PC-9 (cell line): ENCODE results near the gene OR9Q1. TPM values are rescaled to one million over a fixed set of nuclear protein-coding genes. Genes with fewer than 3 reads are reported as not detected.

Experiments
- BruUV-seq: library from RNA; stranded (reverse); fragments of 400-500 nt; replicated peaks from 2 replicates; lab custom pipeline; 2021; lab: Mats Ljungman, UMichigan
- CTCF ChIA-PET: fragments of 300-600 bp; sonication (Branson Sonifier 250); formaldehyde crosslinking; loops from one replicate; lab custom pipeline; 2022; ENCODE audit warnings: antibody characterized with exemption; lab: Charles Lee
- POLR2A ChIA-PET: fragments of 300-600 bp; sonication (Branson Sonifier 250); formaldehyde crosslinking; loops from one replicate; lab custom pipeline; 2022; ENCODE audit warnings: antibody characterized with exemption; ENCODE audit not compliant: unreplicated experiment; lab: Charles Lee
- DNase-seq, 2 experiments: peaks; one replicate each; pipeline versions ENCODE4 v3.0.0 to v3.0.0-alpha.2; 2015 to 2022; ENCODE audit warnings: mixed read lengths in 1 of 2
- H2AFZ ChIP-seq: fragments of 200-600 bp; sonication (generic); 2 replicates; pipeline ENCODE4 v1.8.1; 2017; ENCODE audit warnings: antibody characterized with exemption
- H3F3A ChIP-seq: fragments of 200-600 bp; sonication (generic); 2 replicates; pipeline ENCODE4 v1.8.1; 2017; ENCODE audit warnings: antibody characterized with exemption, mild to moderate bottlenecking, low read depth; ENCODE audit not compliant: insufficient read depth
- H3K27ac ChIP-seq: fragments of 200-600 bp; sonication (generic); 2 replicates; pipeline ENCODE4 v1.6.1; 2016; ENCODE audit warnings: mixed run types
- H3K27me3 ChIP-seq: fragments of 200-600 bp; sonication (generic); 2 replicates; pipeline ENCODE4 v1.6.1; 2016; ENCODE audit warnings: low read depth, mixed run types; ENCODE audit not compliant: insufficient read depth
- H3K36me3 ChIP-seq: fragments of 200-600 bp; sonication (generic); 2 replicates; pipeline ENCODE4 v1.6.1; 2016; ENCODE audit warnings: low read depth, mixed run types
- H3K4me1 ChIP-seq: fragments of 200-600 bp; sonication (generic); replicated peaks from 2 replicates; pipeline ENCODE4 v1.6.1; 2016; ENCODE audit warnings: mixed run types; ENCODE audit not compliant: insufficient read depth
- H3K4me2 ChIP-seq: fragments of 200-600 bp; sonication (generic); 2 replicates; pipeline ENCODE4 v1.6.1; 2017; ENCODE audit warnings: mixed run types
- H3K4me3 ChIP-seq: fragments of 200-600 bp; sonication (generic); 2 replicates; pipeline ENCODE4 v1.6.1; 2016; ENCODE audit warnings: mixed run types
- H3K79me2 ChIP-seq: fragments of 200-600 bp; sonication (generic); 2 replicates; pipeline ENCODE4 v1.6.1; 2017; ENCODE audit warnings: low read depth, mixed run types
- H3K9me2 ChIP-seq: fragments of 200-600 bp; sonication (generic); 2 replicates; pipeline ENCODE4 v1.8.1; 2017; ENCODE audit warnings: mild to moderate bottlenecking; ENCODE audit not compliant: insufficient read depth
- H3K9me3 ChIP-seq: fragments of 200-600 bp; sonication (generic); 2 replicates; pipeline ENCODE4 v1.8.1; 2016; ENCODE audit warnings: low read depth; ENCODE audit not compliant: insufficient read depth
- H4K20me1 ChIP-seq: fragments of 200-600 bp; sonication (generic); 2 replicates; pipeline ENCODE4 v1.8.1; 2017; ENCODE audit not compliant: insufficient read depth
- EZH2 ChIP-seq: fragments of 200-600 bp; sonication (generic); IDR thresholded peaks from 2 replicates; pipeline ENCODE4 v1.8.0; 2017; ENCODE audit warnings: antibody characterized with exemption, low read depth
- intact Hi-C: fragments of 100-400 bp; cut with micrococcal nuclease; formaldehyde crosslinking; loops from one replicate; pipeline ENCODE4 v1.10.0; 2022; ENCODE audit not compliant: unreplicated experiment
- total RNA-seq: library from RNA; stranded (reverse); gene quantifications from 2 replicates; pipeline ENCODE4 v1.2.3, GENCODE V29; 2021
- TF ChIP-seq, protein P1 (sequence below): fragments of 200-600 bp; sonication (generic); conservative IDR thresholded peaks from 2 replicates; pipeline ENCODE4 v1.6.1; 2017; ENCODE audit warnings: mixed run types, antibody characterized with exemption, mild to moderate bottlenecking, moderate library complexity

Gene OR9Q1
- total RNA-seq, 1 experiment from 2014 or later, result not detected

DNA sequence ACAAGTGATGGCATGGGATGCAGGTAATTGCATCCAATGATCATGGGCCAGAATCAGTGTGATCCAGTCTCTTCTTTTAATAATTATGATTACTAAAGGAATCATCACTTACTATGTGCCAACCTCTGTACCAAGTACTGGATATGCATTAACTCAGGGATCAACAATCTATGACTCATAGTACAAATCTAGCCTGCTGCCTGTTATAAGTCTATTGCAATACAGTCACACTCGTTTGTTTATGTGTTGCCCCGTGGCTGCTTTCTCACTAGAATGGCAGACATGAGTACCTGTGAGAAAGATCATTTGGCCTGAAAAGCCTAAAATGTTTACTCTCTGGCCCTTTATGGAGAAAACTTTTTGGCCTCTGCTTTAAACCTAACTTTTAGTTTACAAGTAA lies 52.1 kb downstream of the OR9Q1 start:
- Histone ChIP-seq H3F3A (no peaks in the 10 kb centered on the region), H4K20me1 (no peaks in the 10 kb centered on the region), H3K4me1 (no peaks in the 10 kb centered on the region), H3K36me3 (no peaks in the 10 kb centered on the region), H3K4me2 (no peak overlapping the region), H3K27ac (no peak overlapping the region), H3K79me2 (no peaks in the 10 kb centered on the region), H3K4me3 (no peak overlapping the region), H2AFZ (no peak overlapping the region), H3K27me3 (peaks cover 6% of the 10 kb centered on the region; the same call in 1 of the 2 replicates), H3K9me2 (no peaks in the 10 kb centered on the region), H3K9me3 (no peaks in the 10 kb centered on the region)
- no peak for DNase-seq
- intact Hi-C loops, result no loop called here
- CTCF ChIA-PET, result no interaction called here
- no peak for TF ChIP-seq EZH2
- TF ChIP-seq, protein P1, sequence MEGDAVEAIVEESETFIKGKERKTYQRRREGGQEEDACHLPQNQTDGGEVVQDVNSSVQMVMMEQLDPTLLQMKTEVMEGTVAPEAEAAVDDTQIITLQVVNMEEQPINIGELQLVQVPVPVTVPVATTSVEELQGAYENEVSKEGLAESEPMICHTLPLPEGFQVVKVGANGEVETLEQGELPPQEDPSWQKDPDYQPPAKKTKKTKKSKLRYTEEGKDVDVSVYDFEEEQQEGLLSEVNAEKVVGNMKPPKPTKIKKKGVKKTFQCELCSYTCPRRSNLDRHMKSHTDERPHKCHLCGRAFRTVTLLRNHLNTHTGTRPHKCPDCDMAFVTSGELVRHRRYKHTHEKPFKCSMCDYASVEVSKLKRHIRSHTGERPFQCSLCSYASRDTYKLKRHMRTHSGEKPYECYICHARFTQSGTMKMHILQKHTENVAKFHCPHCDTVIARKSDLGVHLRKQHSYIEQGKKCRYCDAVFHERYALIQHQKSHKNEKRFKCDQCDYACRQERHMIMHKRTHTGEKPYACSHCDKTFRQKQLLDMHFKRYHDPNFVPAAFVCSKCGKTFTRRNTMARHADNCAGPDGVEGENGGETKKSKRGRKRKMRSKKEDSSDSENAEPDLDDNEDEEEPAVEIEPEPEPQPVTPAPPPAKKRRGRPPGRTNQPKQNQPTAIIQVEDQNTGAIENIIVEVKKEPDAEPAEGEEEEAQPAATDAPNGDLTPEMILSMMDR, result no peak
- POLR2A ChIA-PET, result no interaction called here
- BruUV-seq, result no TSS peak

DNA sequence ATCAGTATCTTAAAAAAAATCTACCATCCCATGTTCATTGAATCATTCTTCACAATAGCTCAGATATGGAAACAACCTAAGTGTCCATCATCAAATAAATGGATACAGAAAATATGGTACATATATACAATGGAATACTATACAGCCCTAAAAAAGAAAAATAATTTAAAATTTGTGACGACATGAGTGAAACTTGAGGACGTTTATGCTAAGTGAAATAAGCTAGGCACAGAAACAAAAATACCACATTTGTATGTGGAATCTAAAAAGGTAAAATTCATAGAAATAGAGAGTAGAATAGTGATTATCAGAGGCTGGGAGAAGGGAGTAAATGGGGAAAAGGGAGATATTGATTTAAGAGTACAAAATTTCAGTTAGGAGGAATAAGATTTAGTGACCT lies 62.8 kb downstream of the OR9Q1 start:
- ChIA-PET CTCF (no interaction called here), POLR2A (no interaction called here)
- H3K9me3 ChIP-seq, result no peaks in the 10 kb centered on the region
- H3K4me1 ChIP-seq, result no peaks in the 10 kb centered on the region
- no peak overlapping the region for H3K4me2 ChIP-seq
- no peaks in the 10 kb centered on the region for H3K27me3 ChIP-seq
- H3K36me3 ChIP-seq, result no peaks in the 10 kb centered on the region
- no peak overlapping the region for H3K27ac ChIP-seq
- H3F3A ChIP-seq, result no peaks in the 10 kb centered on the region
- no peak overlapping the region for H3K4me3 ChIP-seq
- no peaks in the 10 kb centered on the region for H4K20me1 ChIP-seq
- no TSS peak for BruUV-seq
- no peak for DNase-seq
- intact Hi-C loops, result no loop called here
- no peaks in the 10 kb centered on the region for H3K9me2 ChIP-seq
- TF ChIP-seq, protein P1, result no peak
- no peak for TF ChIP-seq EZH2
- no peaks in the 10 kb centered on the region for H3K79me2 ChIP-seq
- no peak overlapping the region for H2AFZ ChIP-seq

DNA sequence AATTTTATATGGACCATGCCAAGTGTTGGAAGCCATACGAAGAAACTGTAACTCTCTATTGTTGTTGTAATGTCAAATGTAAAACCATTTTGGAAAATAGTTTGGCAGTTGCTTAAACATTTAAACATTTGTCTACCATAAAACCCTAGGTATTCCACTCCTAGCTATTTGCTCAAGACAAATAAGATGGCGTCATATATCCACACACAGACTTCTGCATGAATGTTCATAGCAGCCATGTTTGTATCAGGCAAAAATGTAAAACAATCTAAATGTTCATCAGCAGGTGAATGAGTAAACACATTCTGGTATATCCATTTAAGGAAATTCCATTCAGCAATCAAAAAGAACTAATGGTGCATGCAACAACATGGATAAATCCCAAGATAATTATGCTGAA lies 73.8 kb downstream of the OR9Q1 start:
- CTCF ChIA-PET, result no interaction called here
- H3K36me3 ChIP-seq, result no peaks in the 10 kb centered on the region
- no peaks in the 10 kb centered on the region for H3K4me1 ChIP-seq
- no peaks in the 10 kb centered on the region for H3F3A ChIP-seq
- no peaks in the 10 kb centered on the region for H3K79me2 ChIP-seq
- POLR2A ChIA-PET, result no interaction called here
- H4K20me1 ChIP-seq, result no peaks in the 10 kb centered on the region
- no peak overlapping the region for H2AFZ ChIP-seq
- H3K9me3 ChIP-seq, result no peaks in the 10 kb centered on the region
- no peaks in the 10 kb centered on the region for H3K9me2 ChIP-seq
- no peak overlapping the region for H3K4me2 ChIP-seq
- intact Hi-C loops, result no loop called here
- DNase-seq, result no peak
- no peak overlapping the region for H3K4me3 ChIP-seq
- H3K27ac ChIP-seq, result no peak overlapping the region
- no TSS peak for BruUV-seq
- H3K27me3 ChIP-seq, result no peaks in the 10 kb centered on the region
- no peak for TF ChIP-seq EZH2
- TF ChIP-seq, protein P1, result no peak
